ENCODE measurements around the gene VPS51. TPM values are rescaled to one million over a fixed set of nuclear protein-coding genes. Genes with fewer than 3 reads are reported as not detected.

Gene VPS51
- polyA plus RNA-seq, 1 donor from 2014 or later = 230 TPM

DNA sequence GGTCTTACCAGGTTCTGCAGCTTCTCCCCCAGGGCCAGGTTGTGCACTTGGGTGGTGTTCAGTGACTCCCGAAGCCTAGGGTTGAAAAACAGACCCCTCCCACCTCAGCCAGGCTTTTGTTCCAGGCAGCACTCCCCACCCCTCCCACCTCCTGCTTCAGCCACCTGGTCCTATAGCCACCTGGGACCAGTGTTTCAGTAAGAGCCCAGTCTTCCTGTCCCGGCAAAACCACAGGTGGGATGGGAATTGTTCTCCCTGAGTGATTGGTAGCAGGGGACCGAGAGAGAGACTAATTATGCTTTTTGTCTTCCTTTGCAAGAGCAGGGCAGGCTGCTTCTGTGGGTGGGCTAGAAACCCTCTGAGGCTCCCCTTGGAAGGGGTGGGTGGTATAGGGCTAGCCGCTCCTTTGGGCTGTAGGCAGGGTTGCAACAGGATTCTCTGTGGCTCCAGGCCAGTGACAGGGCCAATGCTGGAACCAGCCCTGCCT is 29.2 kb upstream of the VPS51 start:
- Histone ChIP-seq H2AFZ (ENCODE audit: low read depth, low read length) (no peak overlapping the region), H3K36me3 (ENCODE audit: insufficient read depth, low read length) (no peaks in the 10 kb centered on the region), H3K4me2 (ENCODE audit: low read length) (no peak overlapping the region)

DNA sequence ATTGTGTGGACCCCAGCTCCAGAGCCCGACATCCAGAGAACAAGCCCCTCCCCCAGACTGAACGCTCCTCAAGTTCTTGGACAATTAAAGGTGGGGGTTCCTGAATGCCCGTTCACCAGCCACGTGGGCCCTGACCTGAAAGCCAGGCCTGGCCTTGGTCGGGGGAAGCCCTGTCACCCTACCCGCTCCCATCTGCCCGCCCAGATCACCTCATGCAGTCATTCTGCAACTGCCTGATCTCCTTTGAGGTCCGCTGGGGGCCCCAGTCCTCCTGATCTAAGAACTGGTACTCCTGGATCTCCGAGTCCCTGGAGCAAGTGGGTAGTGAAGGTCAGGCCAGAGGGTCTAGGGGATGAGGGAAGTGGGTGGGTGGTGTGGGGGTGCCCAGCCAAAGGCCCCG is 28.6 kb upstream of the VPS51 start:
- H3K4me2 ChIP-seq (ENCODE audit: low read length) = no peak overlapping the region
- no peaks in the 10 kb centered on the region for H3K27me3 ChIP-seq (ENCODE audit: insufficient read depth, low read depth, low read length)
- no peaks in the 10 kb centered on the region for H3K79me2 ChIP-seq (replicated peaks; ENCODE audit: insufficient read depth, low read length)
- no peaks in the 10 kb centered on the region for H3K9me3 ChIP-seq (ENCODE audit: low read length)
- H3F3A ChIP-seq (ENCODE audit: insufficient read depth, low read length, poor library complexity, severe bottlenecking) = no peaks in the 10 kb centered on the region
- TF ChIP-seq MXI1 (conservative IDR thresholded peaks at IDR 0.05; ENCODE audit: poor library complexity, severe bottlenecking) (no peak), SMC3 (conservative IDR thresholded peaks at IDR 0.05; ENCODE audit: poor library complexity) (no peak), POLR2AphosphoS5 (IDR thresholded peaks at IDR 0.05) (no peak), TAF1 (IDR thresholded peaks at IDR 0.05; ENCODE audit: low read depth) (no peak)
- no peaks in the 10 kb centered on the region for H3K36me3 ChIP-seq (ENCODE audit: insufficient read depth, low read length)
- no peak overlapping the region for H2AFZ ChIP-seq (ENCODE audit: low read depth, low read length)
- H3K9ac ChIP-seq (ENCODE audit: low read length) = no peak overlapping the region
- no peaks in the 10 kb centered on the region for H3K9me2 ChIP-seq (ENCODE audit: insufficient read depth, low read length)
- H3K4me3 ChIP-seq (ENCODE audit: low read length) = no peak overlapping the region
- H4K20me1 ChIP-seq (ENCODE audit: insufficient read depth) = no peaks in the 10 kb centered on the region
- H3K27ac ChIP-seq (ENCODE audit: low read length) = no peak overlapping the region

More for the DNA sequence above, 29.2 kb upstream of the VPS51 start:
- no peaks in the 10 kb centered on the region for H3F3A ChIP-seq (ENCODE audit: insufficient read depth, low read length, poor library complexity, severe bottlenecking)
- no peaks in the 10 kb centered on the region for H3K9me2 ChIP-seq (ENCODE audit: insufficient read depth, low read length)
- no peaks in the 10 kb centered on the region for H3K27me3 ChIP-seq (ENCODE audit: insufficient read depth, low read depth, low read length)
- no peak overlapping the region for H3K9ac ChIP-seq (ENCODE audit: low read length)
- H3K79me2 ChIP-seq (replicated peaks; ENCODE audit: insufficient read depth, low read length) = no peaks in the 10 kb centered on the region
- TF ChIP-seq CTCF (IDR thresholded peaks at IDR 0.05; ENCODE audit: poor library complexity, severe bottlenecking) (no peak), EZH2 (IDR thresholded peaks at IDR 0.05; ENCODE audit: borderline replicate concordance, insufficient read depth, low read length, poor library complexity, severe bottlenecking) (no peak), RAD21 (conservative IDR thresholded peaks at IDR 0.05) (no peak), SMC3 (conservative IDR thresholded peaks at IDR 0.05; ENCODE audit: poor library complexity) (no peak), TAF1 (IDR thresholded peaks at IDR 0.05; ENCODE audit: low read depth) (no peak), MXI1 (conservative IDR thresholded peaks at IDR 0.05; ENCODE audit: poor library complexity, severe bottlenecking) (no peak), EP300 (conservative IDR thresholded peaks at IDR 0.05; ENCODE audit: poor library complexity, severe bottlenecking) (no peak), POLR2AphosphoS5 (IDR thresholded peaks at IDR 0.05) (no peak)
- TF ChIP-seq, protein P1, sequence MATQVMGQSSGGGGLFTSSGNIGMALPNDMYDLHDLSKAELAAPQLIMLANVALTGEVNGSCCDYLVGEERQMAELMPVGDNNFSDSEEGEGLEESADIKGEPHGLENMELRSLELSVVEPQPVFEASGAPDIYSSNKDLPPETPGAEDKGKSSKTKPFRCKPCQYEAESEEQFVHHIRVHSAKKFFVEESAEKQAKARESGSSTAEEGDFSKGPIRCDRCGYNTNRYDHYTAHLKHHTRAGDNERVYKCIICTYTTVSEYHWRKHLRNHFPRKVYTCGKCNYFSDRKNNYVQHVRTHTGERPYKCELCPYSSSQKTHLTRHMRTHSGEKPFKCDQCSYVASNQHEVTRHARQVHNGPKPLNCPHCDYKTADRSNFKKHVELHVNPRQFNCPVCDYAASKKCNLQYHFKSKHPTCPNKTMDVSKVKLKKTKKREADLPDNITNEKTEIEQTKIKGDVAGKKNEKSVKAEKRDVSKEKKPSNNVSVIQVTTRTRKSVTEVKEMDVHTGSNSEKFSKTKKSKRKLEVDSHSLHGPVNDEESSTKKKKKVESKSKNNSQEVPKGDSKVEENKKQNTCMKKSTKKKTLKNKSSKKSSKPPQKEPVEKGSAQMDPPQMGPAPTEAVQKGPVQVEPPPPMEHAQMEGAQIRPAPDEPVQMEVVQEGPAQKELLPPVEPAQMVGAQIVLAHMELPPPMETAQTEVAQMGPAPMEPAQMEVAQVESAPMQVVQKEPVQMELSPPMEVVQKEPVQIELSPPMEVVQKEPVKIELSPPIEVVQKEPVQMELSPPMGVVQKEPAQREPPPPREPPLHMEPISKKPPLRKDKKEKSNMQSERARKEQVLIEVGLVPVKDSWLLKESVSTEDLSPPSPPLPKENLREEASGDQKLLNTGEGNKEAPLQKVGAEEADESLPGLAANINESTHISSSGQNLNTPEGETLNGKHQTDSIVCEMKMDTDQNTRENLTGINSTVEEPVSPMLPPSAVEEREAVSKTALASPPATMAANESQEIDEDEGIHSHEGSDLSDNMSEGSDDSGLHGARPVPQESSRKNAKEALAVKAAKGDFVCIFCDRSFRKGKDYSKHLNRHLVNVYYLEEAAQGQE (IDR thresholded peaks at IDR 0.05; ENCODE audit: borderline replicate concordance) = no peak
- H3K9me3 ChIP-seq (ENCODE audit: low read length) = no peaks in the 10 kb centered on the region
- H3K4me3 ChIP-seq (ENCODE audit: low read length) = no peak overlapping the region
- H3K27ac ChIP-seq (ENCODE audit: low read length) = no peak overlapping the region
- H4K20me1 ChIP-seq (ENCODE audit: insufficient read depth) = no peaks in the 10 kb centered on the region

All from neural cell (in vitro differentiated cells).